PFSK-1 (cell line): ENCODE results near the gene ECHS1.

Experiments used
- FOXP2 ChIP-seq: optimal IDR thresholded peaks from 2 replicates; pipeline ENCODE3; 2011; ENCODE audit warnings: borderline replicate concordance, control low read depth, inconsistent platforms; ENCODE audit not compliant: insufficient read depth; ENCODE audit errors: extremely low read length, extremely low read depth
- POLR2AphosphoS5 ChIP-seq: IDR thresholded peaks from 2 replicates; pipeline ENCODE4 v1.6.1; 2012; ENCODE audit warnings: low read depth, mild to moderate bottlenecking, control low read depth, low read length, moderate library complexity
- SIN3A ChIP-seq: IDR thresholded peaks from 2 replicates; pipeline ENCODE4 v1.6.1; 2012; ENCODE audit warnings: mild to moderate bottlenecking, low read length, moderate library complexity, borderline replicate concordance; ENCODE audit not compliant: insufficient read depth
- TAF1 ChIP-seq: IDR thresholded peaks from 2 replicates; pipeline ENCODE4 v1.6.1; 2012; ENCODE audit warnings: low read length, control low read depth, borderline replicate concordance; ENCODE audit not compliant: insufficient read depth
- TF ChIP-seq, protein P1 (sequence below), 2 experiments: IDR thresholded peaks; 2 replicates each; pipeline versions ENCODE4 v1.6.1 to v1.8.0; 2011 to 2012; ENCODE audit warnings: low read depth in 2 of 2, low read length in 2 of 2, control low read depth in 1 of 2, inconsistent platforms in 1 of 2, mild to moderate bottlenecking in 1 of 2, moderate library complexity in 1 of 2; ENCODE audit not compliant: insufficient read depth in 1 of 2

The ECHS1 gene

DNA sequence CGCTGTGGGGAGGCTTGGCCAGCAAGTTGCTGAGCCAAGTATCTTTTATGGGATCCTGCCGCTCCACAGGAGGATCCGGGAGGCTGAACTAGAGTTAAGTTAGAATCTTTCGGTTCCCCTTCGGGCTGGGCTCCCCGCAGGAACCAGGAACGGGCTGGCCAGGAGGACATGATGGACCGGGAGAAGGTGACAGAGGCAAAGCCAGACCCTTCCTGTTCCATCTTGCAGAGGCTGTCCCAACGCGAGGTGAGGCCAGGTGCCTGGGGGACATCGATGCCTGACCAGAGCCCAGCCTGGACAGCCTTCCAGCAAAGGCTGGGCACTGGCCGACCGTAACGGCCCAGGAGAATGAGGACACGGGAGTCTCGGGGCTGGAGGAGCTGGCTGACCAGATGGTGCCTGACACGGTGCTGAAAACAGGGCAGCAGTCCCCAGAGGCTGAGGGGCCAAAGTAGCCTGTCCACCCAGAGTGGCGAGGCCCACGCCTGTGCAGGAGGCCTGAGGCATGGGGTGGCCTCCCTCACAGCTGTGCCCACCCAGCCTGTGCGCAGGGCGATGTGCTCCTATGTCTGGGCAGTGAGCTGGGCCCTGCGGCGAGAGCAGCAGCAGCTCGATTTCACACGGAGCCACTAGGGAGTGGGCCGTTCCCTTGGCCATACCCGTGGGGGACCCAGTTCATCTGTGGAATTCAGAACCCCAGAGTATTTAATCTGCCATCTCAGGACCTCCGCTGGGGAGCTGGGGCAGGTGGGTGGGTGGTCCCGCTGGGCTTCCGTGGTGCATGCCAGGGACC is 4.1 kb upstream of the ECHS1 start:
- TF ChIP-seq FOXP2 = no peak
- TF ChIP-seq, protein P1, sequence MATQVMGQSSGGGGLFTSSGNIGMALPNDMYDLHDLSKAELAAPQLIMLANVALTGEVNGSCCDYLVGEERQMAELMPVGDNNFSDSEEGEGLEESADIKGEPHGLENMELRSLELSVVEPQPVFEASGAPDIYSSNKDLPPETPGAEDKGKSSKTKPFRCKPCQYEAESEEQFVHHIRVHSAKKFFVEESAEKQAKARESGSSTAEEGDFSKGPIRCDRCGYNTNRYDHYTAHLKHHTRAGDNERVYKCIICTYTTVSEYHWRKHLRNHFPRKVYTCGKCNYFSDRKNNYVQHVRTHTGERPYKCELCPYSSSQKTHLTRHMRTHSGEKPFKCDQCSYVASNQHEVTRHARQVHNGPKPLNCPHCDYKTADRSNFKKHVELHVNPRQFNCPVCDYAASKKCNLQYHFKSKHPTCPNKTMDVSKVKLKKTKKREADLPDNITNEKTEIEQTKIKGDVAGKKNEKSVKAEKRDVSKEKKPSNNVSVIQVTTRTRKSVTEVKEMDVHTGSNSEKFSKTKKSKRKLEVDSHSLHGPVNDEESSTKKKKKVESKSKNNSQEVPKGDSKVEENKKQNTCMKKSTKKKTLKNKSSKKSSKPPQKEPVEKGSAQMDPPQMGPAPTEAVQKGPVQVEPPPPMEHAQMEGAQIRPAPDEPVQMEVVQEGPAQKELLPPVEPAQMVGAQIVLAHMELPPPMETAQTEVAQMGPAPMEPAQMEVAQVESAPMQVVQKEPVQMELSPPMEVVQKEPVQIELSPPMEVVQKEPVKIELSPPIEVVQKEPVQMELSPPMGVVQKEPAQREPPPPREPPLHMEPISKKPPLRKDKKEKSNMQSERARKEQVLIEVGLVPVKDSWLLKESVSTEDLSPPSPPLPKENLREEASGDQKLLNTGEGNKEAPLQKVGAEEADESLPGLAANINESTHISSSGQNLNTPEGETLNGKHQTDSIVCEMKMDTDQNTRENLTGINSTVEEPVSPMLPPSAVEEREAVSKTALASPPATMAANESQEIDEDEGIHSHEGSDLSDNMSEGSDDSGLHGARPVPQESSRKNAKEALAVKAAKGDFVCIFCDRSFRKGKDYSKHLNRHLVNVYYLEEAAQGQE (IDR thresholded peaks at IDR 0.05; ENCODE audit: insufficient read depth in 1 of 2, low read depth in 2 of 2, low read length in 2 of 2) = no peak
- TF ChIP-seq POLR2AphosphoS5 = no peak
- no peak for TF ChIP-seq SIN3A
- TF ChIP-seq TAF1 = no peak

DNA sequence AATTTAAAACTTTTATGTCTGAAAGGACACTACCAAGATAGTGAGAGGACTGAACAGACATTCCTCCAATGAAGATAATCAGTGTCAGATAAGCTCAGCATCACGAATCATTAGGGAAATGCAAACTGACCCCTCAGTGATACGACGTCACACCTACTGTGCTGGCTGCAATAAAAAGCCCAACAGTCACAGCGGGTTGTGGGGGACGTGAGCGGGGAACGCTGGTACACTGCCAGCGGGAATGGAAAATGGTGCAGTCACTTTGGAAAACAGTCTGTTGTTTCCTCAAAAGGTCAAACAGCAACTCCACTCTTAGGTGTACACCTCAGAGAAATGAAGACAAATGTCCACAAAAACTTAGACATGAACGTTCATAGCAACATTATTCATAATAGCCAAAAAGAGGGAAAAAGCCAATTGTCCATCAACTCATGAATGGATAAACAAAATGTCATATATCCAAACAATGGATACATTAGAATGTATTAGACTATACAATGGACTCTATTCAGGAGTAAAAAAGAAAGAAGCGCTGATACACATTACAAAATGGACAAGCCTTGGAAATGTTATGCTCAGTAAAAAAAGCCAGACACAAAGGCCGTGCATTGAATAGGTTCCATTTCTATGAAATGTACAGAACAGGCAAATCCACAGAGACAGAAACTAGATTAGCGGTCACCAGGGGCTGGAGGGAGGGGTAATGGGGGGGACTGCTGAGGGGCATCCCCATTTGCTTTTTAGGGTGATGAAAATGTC is 2.4 kb upstream of the ECHS1 start:
- no peak for TF ChIP-seq POLR2AphosphoS5
- TF ChIP-seq, protein P1 (IDR thresholded peaks at IDR 0.05; ENCODE audit: insufficient read depth in 1 of 2, low read depth in 2 of 2, low read length in 2 of 2) = no peak

DNA sequence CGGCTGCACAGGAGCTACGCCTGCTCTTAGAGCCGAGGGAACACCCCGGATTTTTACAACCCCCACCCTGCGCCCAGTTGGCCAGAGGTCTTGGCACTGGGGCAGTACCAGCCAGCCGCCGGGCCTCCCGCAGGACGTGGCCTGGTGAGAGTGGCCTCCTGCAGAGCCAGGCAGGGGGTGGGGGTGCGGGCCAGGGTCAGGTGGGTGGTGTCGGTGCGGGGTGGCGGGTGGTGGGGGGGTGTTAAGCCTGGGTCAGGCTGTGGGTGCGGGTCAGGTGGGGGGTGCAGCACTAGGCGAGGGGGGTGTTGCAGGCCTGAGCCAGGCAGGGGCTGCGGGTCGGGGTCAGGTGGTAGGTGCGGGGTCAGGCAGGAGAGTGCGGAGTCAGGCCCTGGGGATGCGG is 647 bp downstream of the ECHS1 start:
- TF ChIP-seq TAF1 = no peak
- TF ChIP-seq, protein P1 (IDR thresholded peaks at IDR 0.05; ENCODE audit: insufficient read depth in 1 of 2, low read depth in 2 of 2, low read length in 2 of 2) = no peak
- no peak for TF ChIP-seq FOXP2
- no peak for TF ChIP-seq POLR2AphosphoS5
- no peak for TF ChIP-seq SIN3A

DNA sequence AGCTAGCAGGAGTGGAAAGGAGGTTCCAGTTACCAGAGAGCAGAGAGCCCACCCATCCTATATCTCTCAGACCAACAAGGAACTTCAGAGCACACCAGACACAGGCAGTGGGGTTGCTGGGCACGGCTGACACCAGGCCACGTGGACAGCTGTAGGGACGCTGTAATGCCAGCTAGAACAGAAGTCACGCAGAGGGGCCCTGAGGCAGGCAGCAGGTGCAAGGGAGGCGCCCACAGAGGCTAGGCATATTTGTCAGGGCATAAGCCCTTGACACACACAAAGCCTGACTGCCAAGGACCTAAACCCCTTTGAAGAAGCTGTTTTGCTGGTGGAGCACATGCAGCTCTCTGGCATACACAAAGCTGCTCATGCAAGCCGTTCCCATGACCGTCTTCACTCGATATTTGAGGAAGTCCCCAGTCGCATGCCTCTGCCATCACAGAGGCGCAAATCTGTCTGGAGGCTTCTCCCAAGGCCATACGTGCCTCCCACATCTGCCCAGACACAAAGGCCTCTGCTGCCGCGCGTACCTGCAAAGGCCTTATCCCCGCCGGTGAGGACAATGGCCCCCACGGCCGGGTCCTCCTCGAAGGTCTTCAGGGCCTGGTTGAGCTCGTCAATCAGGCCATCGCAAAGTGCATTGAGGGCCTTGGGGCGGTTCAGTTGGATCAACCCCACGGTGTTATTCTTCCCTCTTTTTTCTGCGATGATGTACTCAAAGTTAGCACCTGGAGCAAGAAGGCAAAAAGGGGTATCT is 2.9 kb downstream of the ECHS1 start:
- no peak for TF ChIP-seq POLR2AphosphoS5
- TF ChIP-seq, protein P1 (IDR thresholded peaks at IDR 0.05; ENCODE audit: insufficient read depth in 1 of 2, low read depth in 2 of 2, low read length in 2 of 2) = no peak
- no peak for TF ChIP-seq FOXP2
- TF ChIP-seq TAF1 = no peak
- no peak for TF ChIP-seq SIN3A
